ENCODE data around the gene CACTIN.

DNA sequence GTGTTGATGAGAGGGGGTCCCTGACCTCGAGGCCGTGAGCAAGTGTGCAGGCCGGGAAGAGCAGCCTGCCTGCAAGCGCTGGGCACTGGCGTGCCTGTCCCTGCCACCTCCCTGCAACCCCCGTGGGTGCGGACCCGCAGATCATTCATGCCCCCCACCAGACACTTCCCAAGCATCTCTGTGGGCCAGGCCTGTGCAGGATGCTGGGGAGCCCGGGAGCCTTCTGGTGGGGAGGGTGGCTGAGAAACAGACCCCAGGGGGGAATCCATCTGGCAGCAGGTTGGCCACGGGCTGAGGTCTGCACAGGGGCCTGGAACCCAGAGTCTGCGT, 18.4 kb upstream of the CACTIN start:
- TF ChIP-seq EZH2phosphoT487 (IDR thresholded peaks at IDR 0.05; ENCODE audit: insufficient read depth, low read depth) = no peak
- TF ChIP-seq EZH2 (IDR thresholded peaks at IDR 0.05; ENCODE audit: insufficient read depth, poor library complexity, severe bottlenecking) = no peak

Data from GM23248 (cell line).